Right lobe of liver (tissue), 6 donors: ENCODE data around the gene KCNK7. TPM values are rescaled to one million over a fixed set of nuclear protein-coding genes. Genes with fewer than 3 reads are reported as not detected.

Source experiments
- ATAC-seq, 4 donors: fragments of 200-7000 bp; cut with Tn5 transposase; one replicate each; pipeline ENCODE4 v1.9.1; 2020; ENCODE audit warnings: mild to moderate bottlenecking in 4 of 4, moderate library complexity in 4 of 4
- DNase-seq, 3 donors: peaks; one replicate each; pipeline ENCODE4 v3.0.0-alpha.2; 2020
- H3K27ac ChIP-seq, 3 donors: fragments of 200-600 bp; one replicate each; pipeline ENCODE4 v1.8.0; 2022
- H3K27me3 ChIP-seq, 2 donors: fragments of 200-600 bp; one replicate each; pipeline ENCODE4 v1.8.0; 2022
- H3K36me3 ChIP-seq, 4 donors: fragments of 200-600 bp; sonication (generic) in 1 of 4; one replicate each; pipeline versions ENCODE4 v1.5.1 to v1.8.0; 2017 to 2022; ENCODE audit warnings: control low read depth in 1 of 4
- H3K4me1 ChIP-seq, 4 donors: fragments of 200-600 bp; sonication (generic) in 1 of 4; one replicate each; pipeline versions ENCODE4 v1.5.1 to v1.8.0; 2017 to 2022; ENCODE audit warnings: control low read depth in 1 of 4
- H3K4me3 ChIP-seq, 3 donors: fragments of 200-600 bp; one replicate each; pipeline ENCODE4 v1.8.0; 2022
- H3K9me3 ChIP-seq, 4 donors: fragments of 200-600 bp; sonication (generic) in 1 of 4; one replicate each; pipeline versions ENCODE4 v1.5.1 to v1.8.0; 2017 to 2022; ENCODE audit warnings: control low read depth in 1 of 4
- POLR2A ChIP-seq: fragments of 450-650 bp; IDR thresholded peaks from one replicate; pipeline ENCODE4 v1.6.1; 2017; ENCODE audit warnings: antibody characterized with exemption, mild to moderate bottlenecking
- WGBS: methylation state at CpG from one replicate; pipeline ENCODE4 v1.1.6; 2018; ENCODE audit warnings: low coverage, low lambda C conversion rate; ENCODE audit not compliant: insufficient coverage; ENCODE audit errors: missing lambda C conversion rate; 5-methylcytosine and 5-hydroxymethylcytosine counted together
- intact Hi-C, 2 donors: fragments of 100-400 bp; cut with DNase I; formaldehyde crosslinking; loops; one replicate each; pipeline versions ENCODE4 v1.11.2 to v1.14.1; 2022
- total RNA-seq, 6 experiments: library from RNA; depleted of rRNA in 2 of 6; stranded (reverse); fragments of >200 nt in 2 of 6; fragmentation: NEBNext Ultra II Directional in 3 of 6; extraction: Animal tissue kit (Norgen Biotek cat#: 25700) in 3 of 6; gene quantifications; one replicate each; pipeline versions ENCODE4 v1.1.0 to v1.2.4, GENCODE V29; 2016 to 2023
- TF ChIP-seq, protein P1 (sequence below), 4 donors: fragments of 200-600 bp in 3 of 4; fragments of 450-650 bp in 1 of 4; IDR thresholded peaks; one replicate each; pipeline versions ENCODE4 v1.5.1 to v1.8.0; 2016 to 2022; ENCODE audit warnings: antibody characterized with exemption in 4 of 4, mild to moderate bottlenecking in 2 of 4
- donor health status: DM: no; HTN: yes; CAD: no.
- donor health status: DM: no; HTN: no; CAD: no.
- donor health status: DM: no; HTN: no; CAD: no.
- donor health status: DM: no; HTN: yes; CAD: no.
- donor health status: DM: no; HTN: yes; CAD: no.

Gene KCNK7
- total RNA-seq, 6 experiments from 2014 or later = 0.31 TPM; not detected in 5

- H3K27ac ChIP-seq = peak overlapping the region in 2 of 3 donors; percentile 67 to 68
- no peaks in the 10 kb centered on the region for H3K36me3 ChIP-seq
- H3K27me3 ChIP-seq = no peaks in the 10 kb centered on the region
- H3K4me3 ChIP-seq = peak overlapping the region; percentile 53 to 70 (median 55)
- H3K4me1 ChIP-seq = peaks cover 0 to 57% (median 19%) of the 10 kb centered on the region in 4 donors
- peak in 2 of 3 donors; percentile 55 to 73 for DNase-seq
- no peak for TF ChIP-seq POLR2A
- TF ChIP-seq, protein P1, sequence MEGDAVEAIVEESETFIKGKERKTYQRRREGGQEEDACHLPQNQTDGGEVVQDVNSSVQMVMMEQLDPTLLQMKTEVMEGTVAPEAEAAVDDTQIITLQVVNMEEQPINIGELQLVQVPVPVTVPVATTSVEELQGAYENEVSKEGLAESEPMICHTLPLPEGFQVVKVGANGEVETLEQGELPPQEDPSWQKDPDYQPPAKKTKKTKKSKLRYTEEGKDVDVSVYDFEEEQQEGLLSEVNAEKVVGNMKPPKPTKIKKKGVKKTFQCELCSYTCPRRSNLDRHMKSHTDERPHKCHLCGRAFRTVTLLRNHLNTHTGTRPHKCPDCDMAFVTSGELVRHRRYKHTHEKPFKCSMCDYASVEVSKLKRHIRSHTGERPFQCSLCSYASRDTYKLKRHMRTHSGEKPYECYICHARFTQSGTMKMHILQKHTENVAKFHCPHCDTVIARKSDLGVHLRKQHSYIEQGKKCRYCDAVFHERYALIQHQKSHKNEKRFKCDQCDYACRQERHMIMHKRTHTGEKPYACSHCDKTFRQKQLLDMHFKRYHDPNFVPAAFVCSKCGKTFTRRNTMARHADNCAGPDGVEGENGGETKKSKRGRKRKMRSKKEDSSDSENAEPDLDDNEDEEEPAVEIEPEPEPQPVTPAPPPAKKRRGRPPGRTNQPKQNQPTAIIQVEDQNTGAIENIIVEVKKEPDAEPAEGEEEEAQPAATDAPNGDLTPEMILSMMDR (IDR thresholded peaks at IDR 0.05) = no peak
- H3K9me3 ChIP-seq = no peaks in the 10 kb centered on the region
- ATAC-seq = no peak
- WGBS = 19% methylated on average over 15 of the region's 22 CpGs
- intact Hi-C loops = loop anchor here in 1 of 2 donors (5.0 kb wide), 1 partner anchor 36 kb away; no protein-coding TSS in a partner anchor
Measured at GRCh38 chr11:65573391-65574079, 22.1 kb downstream of the KCNK7 start.

DNA sequence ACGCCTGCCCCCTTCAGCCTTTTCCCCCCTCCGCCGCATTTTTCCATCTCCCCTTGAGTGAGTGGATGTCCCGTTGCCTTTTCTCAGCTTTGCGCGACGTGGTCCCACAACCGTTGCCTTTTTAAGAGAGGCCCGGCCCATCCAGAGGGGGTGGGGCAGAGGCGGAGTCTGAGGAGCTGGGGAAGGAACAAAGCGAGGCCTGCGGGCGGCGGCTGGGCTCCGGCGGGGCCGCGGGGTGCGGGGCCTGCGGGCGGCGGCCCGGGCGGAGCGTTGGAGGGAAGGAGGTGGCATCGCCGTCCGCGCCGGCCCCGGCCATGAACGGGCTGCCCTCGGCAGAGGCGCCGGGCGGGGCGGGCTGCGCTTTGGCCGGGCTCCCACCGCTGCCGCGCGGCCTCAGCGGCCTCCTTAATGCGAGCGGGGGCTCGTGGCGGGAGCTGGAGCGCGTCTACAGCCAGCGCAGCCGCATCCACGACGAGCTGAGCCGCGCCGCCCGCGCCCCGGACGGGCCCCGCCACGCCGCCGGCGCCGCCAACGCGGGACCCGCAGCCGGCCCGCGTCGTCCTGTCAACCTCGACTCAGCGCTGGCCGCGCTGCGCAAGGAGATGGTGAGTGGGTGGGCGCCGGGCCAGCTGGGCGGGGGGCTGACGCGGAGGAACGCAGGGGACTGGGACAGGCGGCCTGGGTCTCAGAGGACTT is 23.1 kb downstream of the KCNK7 start, which contains the start of gene FAM89B:
Gene FAM89B (plus strand): TSS at position 183 of the 696 bp plus-strand sequence. CDS start 132 bp downstream, at position 315.
- Histone ChIP-seq H3K9me3 (no peaks in the 10 kb centered on the region), H3K36me3 (no peaks in the 10 kb centered on the region), H3K4me3 (peak within 1 kb of the TSS; percentile 86 to 99 (median 93)), H3K27me3 (no peaks in the 10 kb centered on the region), H3K27ac (peak within 1 kb of the TSS; percentile 31 to 83 (median 68)), H3K4me1 (peaks cover 0 to 60% (median 20%) of the 10 kb centered on the region in 4 donors)
- TF ChIP-seq, protein P1 (IDR thresholded peaks at IDR 0.05) = no peak
- TF ChIP-seq POLR2A = peak; percentile 60
- intact Hi-C loops = loop anchor here in 1 of 2 donors (5.0 kb wide), 1 partner anchor 35 kb away; no protein-coding TSS in a partner anchor
- DNase-seq (peak; percentile 93), ATAC-seq (peak; percentile 15 to 43 (median 38))
- 0% methylated on average over 27 of the region's 86 CpGs for WGBS

GRCh38 chr11:65571940-65572339 is 23.7 kb downstream of the KCNK7 start:
- 3% methylated on average over 10 of the region's 11 CpGs for WGBS
- TF ChIP-seq, protein P1 (IDR thresholded peaks at IDR 0.05) = peak in 3 of 4 donors; percentile 32 to 33 (median 32)
- no peak for TF ChIP-seq POLR2A
- Histone ChIP-seq H3K9me3 (no peaks in the 10 kb centered on the region), H3K4me3 (peak overlapping the region; percentile 53 to 70 (median 55)), H3K27ac (peak overlapping the region; percentile 25 to 68 (median 67)), H3K4me1 (peaks cover 0 to 55% (median 20%) of the 10 kb centered on the region in 4 donors), H3K36me3 (no peaks in the 10 kb centered on the region), H3K27me3 (no peaks in the 10 kb centered on the region)
- intact Hi-C loops = loop anchor here in 1 of 2 donors (5.0 kb wide), 1 partner anchor 35 kb away; no protein-coding TSS in a partner anchor
- DNase-seq = peak in 1 of 3 donors; percentile 42
- no peak for ATAC-seq

DNA sequence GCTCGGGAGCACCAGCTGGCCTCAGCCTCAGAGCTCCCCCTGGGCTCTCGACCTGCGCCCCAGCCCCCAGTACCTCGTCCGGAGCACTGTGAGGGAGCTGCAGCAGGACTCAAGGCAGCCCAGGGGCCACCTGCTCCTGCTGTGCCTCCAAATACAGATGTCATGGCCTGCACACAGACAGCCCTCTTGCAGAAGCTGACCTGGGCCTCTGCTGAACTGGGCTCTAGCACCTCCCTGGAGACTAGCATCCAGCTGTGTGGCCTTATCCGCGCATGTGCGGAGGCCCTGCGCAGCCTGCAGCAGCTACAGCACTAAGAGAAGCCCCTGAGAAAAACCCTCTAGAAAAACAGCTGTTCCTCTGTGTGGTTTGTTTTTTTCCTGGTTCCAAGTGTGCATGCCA is 24.2 kb downstream of the KCNK7 start:
- no CpG with 5 or more reads among the region's 9 CpGs for WGBS
- DNase-seq = peak in 1 of 3 donors; percentile 27

More for the DNA sequence above, 24.2 kb downstream of the KCNK7 start:
- intact Hi-C loops = loop anchor here in 1 of 2 donors (5.0 kb wide), 1 partner anchor 34 kb away; no protein-coding TSS in a partner anchor
- H3K9me3 ChIP-seq = no peaks in the 10 kb centered on the region
- H3K27ac ChIP-seq = peak overlapping the region in 1 of 3 donors; percentile 83
- peak overlapping the region; percentile 86 to 99 (median 93) for H3K4me3 ChIP-seq
- H3K27me3 ChIP-seq = no peaks in the 10 kb centered on the region
- H3K4me1 ChIP-seq = peaks cover 0 to 54% (median 20%) of the 10 kb centered on the region in 4 donors
- no peak for TF ChIP-seq POLR2A
- TF ChIP-seq, protein P1 (IDR thresholded peaks at IDR 0.05) = no peak
- ATAC-seq = no peak
- H3K36me3 ChIP-seq = no peaks in the 10 kb centered on the region
